ENCODE results near the gene RPS24. TPM values are rescaled to one million over a fixed set of nuclear protein-coding genes. Genes with fewer than 3 reads are reported as not detected.

Gene RPS24
- total and polyA plus RNA-seq, 9 of the 15 experiments (the other 6 are each of a cell fraction or from before 2014, with no cell fraction given) = 1,947 to 7,307 (median 5,944) TPM

GRCh38 chr10:78041170-78042057 lies 7.8 kb downstream of the RPS24 start (continued):
- TF ChIP-seq BCLAF1 (IDR thresholded peaks at IDR 0.05; ENCODE audit: borderline replicate concordance in 1 of 2, control insufficient read depth in 1 of 2, low read depth in 2 of 2, low read length in 1 of 2) (0 out of 4 replicates have a peak, but pooled peaks of 1 of the 2 experiments have one; percentile 21), HNRNPUL1 (IDR thresholded peaks at IDR 0.05; ENCODE audit: low read length) (peak; percentile 47; the same call in 1 of the 2 replicates)

- peak overlapping the region; percentile 20; the same call in 2 of the 3 replicates for H3K27ac ChIP-seq (ENCODE audit: extremely low read depth, low read depth, low read length)
- WGBS (ENCODE audit: insufficient coverage, low coverage, missing lambda C conversion rate) = 64% methylated on average over 2 of the region's 2 CpGs
- H2AFZ ChIP-seq (ENCODE audit: low read depth, low read length) = no peak overlapping the region
- intact Hi-C loops (cut with micrococcal nuclease) = loop anchor here (2.0 to 10.0 kb wide), 2 partner anchors 163 to 261 kb away; no protein-coding TSS in a partner anchor
- peak in 1 of 4 experiments; percentile 49 for DNase-seq (ENCODE audit: extremely low read depth in 1 of 4, low spot score in 3 of 4)
- H3K4me3 ChIP-seq = no peak overlapping the region
- ChIA-PET CTCF (ENCODE audit: low intra/inter-chr PET ratio) (no interaction called here), POLR2A (interaction anchor here (0.6 to 2.0 kb wide), 9 partner anchors 8 to 1231 kb away, joined by 3 to 23 read pairs (median 3); partner anchors contain the start of gene RPS24)
- peaks cover 48% of the 10 kb centered on the region for H3K79me2 ChIP-seq (ENCODE audit: control insufficient read depth, insufficient read depth, low read length)
- ATAC-seq = peak; percentile 30
- no peaks in the 10 kb centered on the region for H3K9me3 ChIP-seq (replicated peaks; ENCODE audit: control insufficient read depth, insufficient read depth, low read depth, low read length)
- no peak overlapping the region for H3K4me2 ChIP-seq (ENCODE audit: insufficient read depth, low read length)
- H3K4me1 ChIP-seq (replicated peaks in 1 of 2; ENCODE audit: control insufficient read depth in 2 of 2, insufficient read depth in 2 of 2, low read length in 2 of 2) = peaks cover 14 to 52% of the 10 kb centered on the region in 2 experiments; a peak in 4 of 5 replicates
- H3K27me3 ChIP-seq (ENCODE audit: control insufficient read depth in 2 of 2, insufficient read depth in 2 of 2, low read length in 2 of 2) = no peaks in the 10 kb centered on the region
- BruUV-seq (replicated peaks) = no TSS peak
- in situ Hi-C loops (cut with MboI) = loop anchor here (25.0 kb wide), 1 partner anchor 1145 kb away; no protein-coding TSS in a partner anchor
- H3K36me3 ChIP-seq (ENCODE audit: control insufficient read depth, insufficient read depth, low read length) = peaks cover 56% of the 10 kb centered on the region
- peaks cover 72% of the 10 kb centered on the region for H4K20me1 ChIP-seq (replicated peaks; ENCODE audit: control insufficient read depth, insufficient read depth, low read length)
- no peak overlapping the region for H3K9ac ChIP-seq (ENCODE audit: insufficient read depth in 1 of 2, low read depth in 2 of 2, low read length in 2 of 2)
- H3K9me1 ChIP-seq (ENCODE audit: control insufficient read depth, insufficient read depth, low read length) = peaks cover 13% of the 10 kb centered on the region
- FAIRE-seq = peak; percentile 23
- peak; percentile 54 for TF ChIP-seq ILF3 (IDR thresholded peaks at IDR 0.05; ENCODE audit: borderline replicate concordance)
- TF ChIP-seq ELF1 (tag; IDR thresholded peaks at IDR 0.05) = no peak
- TF ChIP-seq NFIC (IDR thresholded peaks at IDR 0.05) = peak; percentile 62; the same call in 1 of the 2 replicates
- TF ChIP-seq PTRF (tag; IDR thresholded peaks at IDR 0.05) = no peak
- TF ChIP-seq IFI16 (CRISPR knock-in tag; IDR thresholded peaks at IDR 0.05) = no peak
- no peak for TF ChIP-seq PCBP2 (IDR thresholded peaks at IDR 0.05; ENCODE audit: low read depth, low read length, poor library complexity, severe bottlenecking)
- peak; percentile 12 for TF ChIP-seq SUPT5H (IDR thresholded peaks at IDR 0.05)
- TF ChIP-seq CHD2 (IDR thresholded peaks at IDR 0.05; ENCODE audit: low read depth, low read length) = peak; percentile 22; the same call in 1 of the 2 replicates
- TF ChIP-seq, protein P1, sequence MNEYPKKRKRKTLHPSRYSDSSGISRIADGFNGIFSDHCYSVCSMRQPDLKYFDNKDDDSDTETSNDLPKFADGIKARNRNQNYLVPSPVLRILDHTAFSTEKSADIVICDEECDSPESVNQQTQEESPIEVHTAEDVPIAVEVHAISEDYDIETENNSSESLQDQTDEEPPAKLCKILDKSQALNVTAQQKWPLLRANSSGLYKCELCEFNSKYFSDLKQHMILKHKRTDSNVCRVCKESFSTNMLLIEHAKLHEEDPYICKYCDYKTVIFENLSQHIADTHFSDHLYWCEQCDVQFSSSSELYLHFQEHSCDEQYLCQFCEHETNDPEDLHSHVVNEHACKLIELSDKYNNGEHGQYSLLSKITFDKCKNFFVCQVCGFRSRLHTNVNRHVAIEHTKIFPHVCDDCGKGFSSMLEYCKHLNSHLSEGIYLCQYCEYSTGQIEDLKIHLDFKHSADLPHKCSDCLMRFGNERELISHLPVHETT (CRISPR knock-in tag; conservative IDR thresholded peaks at IDR 0.05 in 1 of 2, IDR thresholded peaks at IDR 0.05 in 1 of 2) = no peak
- 0 out of 2 replicates have a peak, but pooled peaks have one; percentile 38 for TF ChIP-seq ZNF143 (CRISPR knock-in tag; IDR thresholded peaks at IDR 0.05)
- no peak for TF ChIP-seq ZNF23 (CRISPR knock-in tag; IDR thresholded peaks at IDR 0.05)
These were observed 8.5 kb downstream of the RPS24 start for GRCh38 chr10:78042058-78042751.

Data from K562 (cell line).